SK-N-SH treated with all-trans-retinoic acid at 6 μM for 48 hours (cell line): ENCODE data around the gene SETD6.

Experiments
- CSRNP3 ChIP-seq: fragments of 250-450 bp; sonication (Bioruptor Pico); IDR thresholded peaks from 2 replicates; pipeline ENCODE4 v1.5.1; 2021; ENCODE audit warnings: mild to moderate bottlenecking, moderate library complexity
- ESRRG ChIP-seq: fragments of 250-450 bp; sonication (Bioruptor Pico); IDR thresholded peaks from 2 replicates; pipeline ENCODE4 v1.6.1; 2021; ENCODE audit warnings: mild to moderate bottlenecking
- PATZ1 ChIP-seq: fragments of 250-450 bp; sonication (Bioruptor Pico); IDR thresholded peaks from 2 replicates; pipeline ENCODE4 v1.8.0; 2020; ENCODE audit warnings: mild to moderate bottlenecking, moderate library complexity, borderline replicate concordance
- POU6F1 ChIP-seq: fragments of 250-450 bp; sonication (Bioruptor Pico); IDR thresholded peaks from 2 replicates; pipeline ENCODE4 v1.8.0; 2021; ENCODE audit warnings: low read depth, mild to moderate bottlenecking, moderate library complexity, borderline replicate concordance
- PPARA ChIP-seq: fragments of 250-450 bp; sonication (Bioruptor Pico); IDR thresholded peaks from 2 replicates; pipeline ENCODE4 v1.5.0; 2020; ENCODE audit warnings: mild to moderate bottlenecking, borderline replicate concordance
- RARB ChIP-seq: fragments of 250-450 bp; sonication (Bioruptor Pico); IDR thresholded peaks from 2 replicates; pipeline ENCODE4 v1.8.0; 2021; ENCODE audit warnings: mild to moderate bottlenecking, moderate library complexity
- TSHZ2 ChIP-seq: fragments of 250-450 bp; sonication (Bioruptor Pico); IDR thresholded peaks from 2 replicates; pipeline ENCODE4 v1.5.0; 2020; ENCODE audit warnings: mild to moderate bottlenecking, moderate library complexity
- ZFP3 ChIP-seq: fragments of 250-450 bp; sonication (Bioruptor Pico); IDR thresholded peaks from 2 replicates; pipeline ENCODE4 v1.5.0; 2020; ENCODE audit warnings: mild to moderate bottlenecking, moderate library complexity
- ZNF70 ChIP-seq: fragments of 450-650 bp; formaldehyde crosslinking; IDR thresholded peaks from 2 replicates; pipeline ENCODE4 v1.5.0; 2020; ENCODE audit warnings: mild to moderate bottlenecking, moderate library complexity
- ZNF8 ChIP-seq: fragments of 450-650 bp; formaldehyde crosslinking; IDR thresholded peaks from 2 replicates; pipeline ENCODE4 v1.5.0; 2020; ENCODE audit warnings: mild to moderate bottlenecking, moderate library complexity

GRCh38 chr16:58556678-58557077, 41.4 kb downstream of the SETD6 start:
- TF ChIP-seq PATZ1 (CRISPR knock-in tag) (no peak), PPARA (CRISPR knock-in tag) (no peak), ESRRG (CRISPR knock-in tag) (no peak), TSHZ2 (CRISPR knock-in tag) (no peak), ZFP3 (CRISPR knock-in tag) (no peak), RARB (no peak), POU6F1 (CRISPR knock-in tag) (no peak), ZNF8 (no peak), CSRNP3 (CRISPR knock-in tag) (no peak), ZNF70 (CRISPR knock-in tag) (no peak)
